GM18520 (cell line): Measurements from ENCODE around the gene KAZALD1.
"Not testable (repeated sequence)": the region's sequence is repeated elsewhere in the genome, so short reads cannot be mapped to it uniquely, and the experiment has no call there.

Experiments used
- ATAC-seq: cut with Tn5 transposase; IDR thresholded peaks from one replicate; pipeline ENCODE4 v1.9.1; 2021; ENCODE audit not compliant: unreplicated experiment

Gene KAZALD1

DNA sequence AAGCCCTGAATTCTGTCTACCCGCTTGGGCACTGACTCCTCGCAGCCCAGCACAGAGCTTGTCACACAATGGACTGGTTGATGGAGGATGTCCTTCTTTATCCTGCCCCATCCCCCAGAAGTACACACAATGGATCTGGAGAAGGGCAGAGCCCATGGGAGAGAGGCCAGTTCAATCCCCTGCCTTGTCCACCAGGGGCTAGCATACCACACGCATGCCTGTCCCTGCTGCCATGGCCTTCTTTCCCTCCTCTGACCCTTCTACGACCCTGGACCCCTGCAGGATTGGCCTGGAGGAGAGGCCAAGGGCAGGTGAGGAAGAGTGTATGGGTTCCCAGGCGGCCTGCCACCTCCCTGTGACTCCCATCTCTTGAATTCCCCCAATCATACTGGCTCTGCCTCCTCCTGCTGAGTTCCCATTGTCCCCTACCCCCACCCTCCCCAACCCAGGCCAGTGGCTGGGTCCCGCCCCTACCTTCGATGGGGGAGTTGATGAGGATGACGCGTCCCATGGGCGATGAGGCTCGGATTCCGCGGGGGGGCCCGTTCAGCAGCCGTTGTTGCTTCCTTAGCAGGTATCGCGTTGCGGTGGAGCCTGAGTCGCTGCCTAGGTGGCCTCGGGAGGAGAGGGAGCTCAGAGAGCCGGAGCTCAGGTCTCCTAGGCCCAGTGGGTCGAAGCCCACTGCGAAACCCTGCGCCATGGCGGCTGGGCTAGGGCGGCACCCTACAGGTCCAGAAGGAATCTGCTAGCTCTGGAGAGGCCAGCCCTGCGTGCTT, 32.1 kb upstream of the KAZALD1 start:
- no peak for ATAC-seq

DNA sequence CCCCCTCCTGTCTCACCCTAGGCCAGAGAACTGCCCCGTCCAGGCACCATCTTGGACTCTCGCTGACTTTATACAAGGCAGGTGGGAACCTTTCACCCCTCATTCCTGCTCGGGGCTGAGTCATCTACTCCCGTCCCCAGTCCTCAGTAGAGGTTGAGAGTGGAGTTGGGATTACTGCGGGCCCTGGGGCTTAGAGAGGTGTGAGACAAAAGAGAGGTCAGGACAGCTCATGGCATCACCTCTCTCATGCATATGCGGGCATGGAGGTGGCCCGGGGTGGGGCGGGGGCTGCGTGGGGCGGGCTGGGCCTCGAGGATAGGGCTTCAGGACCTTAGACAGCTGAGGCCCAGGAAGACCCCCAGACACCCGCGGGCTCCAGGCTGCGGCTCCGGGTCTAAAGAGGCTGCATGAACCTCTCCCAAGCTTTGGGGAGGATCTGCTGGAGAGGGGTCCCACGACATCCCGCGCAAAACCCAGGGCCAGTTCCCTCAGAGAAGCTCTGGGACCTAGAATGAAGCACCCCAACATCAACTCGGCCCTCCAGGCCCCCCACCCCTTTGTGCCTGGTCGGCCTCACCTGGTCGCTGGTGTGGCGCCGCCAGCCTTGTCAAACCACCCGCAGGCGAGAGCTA, 31.2 kb upstream of the KAZALD1 start:
- no peak for ATAC-seq

DNA sequence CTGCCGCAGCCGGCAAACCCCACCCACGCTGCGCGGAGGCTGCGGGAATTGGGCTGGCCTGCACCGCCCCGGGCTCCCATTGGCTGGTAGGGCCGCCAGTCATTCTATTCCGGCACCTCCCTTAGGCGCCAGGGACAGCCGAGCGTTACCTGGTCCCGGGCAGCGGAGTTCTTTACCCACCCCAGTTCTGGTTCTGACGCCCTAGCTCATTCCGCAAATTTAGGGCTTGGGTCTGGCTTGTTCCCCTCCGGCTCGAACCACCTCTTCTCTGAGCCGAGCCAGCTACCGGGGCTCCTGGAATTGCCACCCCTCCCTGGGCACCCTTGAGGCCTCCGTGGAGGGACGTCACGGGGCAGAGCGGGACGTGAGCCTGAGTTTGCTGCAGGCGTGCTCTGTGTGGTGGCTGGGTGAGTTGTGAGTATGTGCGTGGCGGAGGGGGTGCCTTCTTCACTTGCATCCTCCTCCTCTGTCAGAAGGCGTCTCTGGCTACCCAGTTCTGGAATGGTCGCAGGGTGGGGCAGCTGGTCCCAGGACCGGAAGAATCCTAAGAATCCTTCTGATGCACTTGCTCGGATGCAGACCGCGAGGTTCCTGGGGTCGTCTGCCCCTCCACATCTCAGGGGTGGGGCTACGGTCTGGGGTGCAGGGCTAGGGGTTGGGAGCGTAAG, 30.5 kb upstream of the KAZALD1 start, which contains the start of the genes PDZD7 and SFXN3:
Gene PDZD7, minus strand, starts transcription at position 2 of the 668 bp plus-strand sequence. CDS start 910 bp downstream, outside the sequence.
Gene SFXN3, plus strand, starts transcription at position 107 of the 668 bp plus-strand sequence. CDS start 3,461 bp downstream, outside the sequence.
- ATAC-seq = peak; percentile 87

DNA sequence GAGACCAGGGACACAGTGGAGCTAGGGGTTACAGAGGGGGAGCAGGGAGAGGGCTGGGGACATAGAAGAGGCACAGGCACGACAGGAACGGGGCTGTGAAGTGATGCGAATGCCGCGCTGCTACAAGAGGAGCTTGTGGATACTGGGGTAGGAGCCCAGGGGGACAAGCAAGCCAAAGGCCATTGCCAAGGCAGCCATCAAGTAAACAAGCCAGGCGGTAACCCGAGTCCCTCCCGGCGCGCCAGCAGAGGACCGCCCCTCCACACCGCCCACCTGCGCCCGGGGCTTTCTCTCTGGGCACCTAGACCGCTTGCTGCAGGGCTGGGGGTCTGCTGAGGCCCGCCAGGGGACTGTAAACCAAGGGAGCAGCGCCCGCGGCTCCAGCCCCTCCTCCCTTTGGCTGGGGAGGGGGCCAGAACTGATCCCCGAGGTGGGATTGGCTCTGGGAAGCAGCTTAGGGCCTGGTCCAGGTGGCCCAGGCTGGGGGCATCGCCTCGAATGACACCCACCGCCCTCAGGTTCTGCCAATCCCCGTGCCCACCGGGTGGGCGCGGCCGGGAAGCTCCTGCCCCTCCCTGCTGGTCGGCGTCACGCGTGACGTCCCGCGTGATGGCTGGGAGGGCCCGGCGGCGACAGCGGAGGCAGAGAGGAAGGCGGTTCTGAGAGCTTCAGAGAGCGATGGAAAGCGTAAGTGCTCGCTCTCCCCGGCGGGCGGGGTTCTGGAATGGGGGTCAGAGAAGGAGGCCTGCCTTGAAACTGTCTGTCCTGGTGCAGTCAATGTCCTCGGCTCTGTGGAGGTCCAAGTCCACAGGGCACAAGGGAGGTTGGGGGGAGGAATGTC, 29.8 kb upstream of the KAZALD1 start:
- no peak for ATAC-seq

DNA sequence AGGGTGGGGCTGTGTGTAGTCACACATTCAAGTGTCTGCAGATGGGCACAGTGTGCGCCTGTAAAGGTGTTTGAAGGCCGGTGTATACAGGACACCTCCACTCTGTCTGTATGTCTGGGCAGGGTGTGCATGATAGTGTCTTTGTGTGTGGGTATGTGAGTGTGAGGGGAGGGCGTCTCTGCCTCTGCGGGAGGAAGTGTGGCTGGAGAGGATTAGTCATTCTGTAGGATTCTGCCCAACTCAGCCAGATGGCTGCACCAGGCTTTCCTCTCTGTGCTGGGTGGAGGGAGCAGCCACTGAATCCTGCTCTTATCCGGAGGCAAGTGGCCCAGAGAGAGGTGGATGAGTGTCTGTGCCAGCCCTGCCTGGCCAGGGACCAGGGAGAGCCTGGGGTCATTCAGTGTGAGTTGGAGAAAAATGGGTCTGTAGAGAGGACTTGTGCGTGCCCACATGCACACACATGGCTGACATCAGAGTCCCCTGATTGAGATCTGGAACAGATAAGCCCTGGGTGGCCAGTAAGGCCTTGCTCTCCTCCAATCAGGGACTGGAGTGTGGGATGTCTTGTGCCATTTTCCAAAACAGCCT, 29.1 kb upstream of the KAZALD1 start:
- ATAC-seq = no peak

DNA sequence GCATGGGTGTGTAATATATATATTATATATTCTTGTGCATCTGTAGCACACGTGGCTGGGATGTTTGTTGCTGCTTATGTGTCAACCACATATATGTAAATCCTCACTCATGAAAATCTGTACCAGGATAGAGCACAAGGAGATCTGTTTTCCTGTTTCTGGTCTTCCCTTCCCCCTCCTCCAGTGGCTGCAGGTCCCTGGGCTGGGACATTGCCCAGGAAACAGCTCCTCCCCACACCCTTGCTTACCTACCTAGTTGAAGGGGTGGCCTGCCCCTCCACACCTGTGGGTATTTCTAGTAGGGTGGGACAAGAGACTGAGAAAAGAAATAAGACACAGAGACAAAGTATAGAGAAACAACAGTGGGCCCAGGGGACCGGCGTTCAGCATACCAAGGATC, 28.5 kb upstream of the KAZALD1 start:
- no peak for ATAC-seq

DNA sequence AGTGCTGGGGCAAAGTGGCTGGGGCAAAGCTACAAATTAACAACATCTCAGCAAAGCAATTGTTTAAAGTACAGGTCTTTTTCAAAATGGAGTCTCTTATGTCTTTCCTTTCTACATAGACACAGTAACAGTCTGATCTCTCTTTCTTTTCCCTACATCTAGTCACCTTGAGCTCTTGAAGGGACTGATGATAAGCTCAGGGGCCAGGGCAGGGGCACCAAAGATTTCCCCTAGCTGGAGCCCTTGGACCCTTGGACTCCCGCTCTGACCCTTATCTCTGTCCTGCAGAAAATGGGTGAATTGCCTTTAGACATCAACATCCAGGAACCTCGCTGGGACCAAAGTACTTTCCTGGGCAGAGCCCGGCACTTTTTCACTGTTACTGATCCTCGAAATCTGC, 27.4 kb upstream of the KAZALD1 start:
- ATAC-seq = not testable (repeated sequence)

DNA sequence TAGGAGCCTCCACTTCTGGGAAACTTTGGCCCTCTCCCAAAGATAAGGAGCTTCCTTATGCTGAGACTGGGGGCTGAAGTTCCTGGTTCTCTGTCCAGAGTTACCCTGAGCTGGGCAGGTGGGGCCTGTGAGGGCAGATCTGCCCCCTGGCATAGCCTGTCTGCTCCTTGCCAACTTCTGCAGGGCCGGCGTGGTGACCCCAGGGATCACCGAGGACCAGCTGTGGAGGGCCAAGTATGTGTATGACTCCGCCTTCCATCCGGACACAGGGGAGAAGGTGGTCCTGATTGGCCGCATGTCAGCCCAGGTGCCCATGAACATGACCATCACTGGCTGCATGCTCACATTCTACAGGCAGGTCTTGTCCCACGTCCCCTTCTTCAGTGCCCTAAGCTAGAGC, 26.5 kb upstream of the KAZALD1 start:
- ATAC-seq = no peak

DNA sequence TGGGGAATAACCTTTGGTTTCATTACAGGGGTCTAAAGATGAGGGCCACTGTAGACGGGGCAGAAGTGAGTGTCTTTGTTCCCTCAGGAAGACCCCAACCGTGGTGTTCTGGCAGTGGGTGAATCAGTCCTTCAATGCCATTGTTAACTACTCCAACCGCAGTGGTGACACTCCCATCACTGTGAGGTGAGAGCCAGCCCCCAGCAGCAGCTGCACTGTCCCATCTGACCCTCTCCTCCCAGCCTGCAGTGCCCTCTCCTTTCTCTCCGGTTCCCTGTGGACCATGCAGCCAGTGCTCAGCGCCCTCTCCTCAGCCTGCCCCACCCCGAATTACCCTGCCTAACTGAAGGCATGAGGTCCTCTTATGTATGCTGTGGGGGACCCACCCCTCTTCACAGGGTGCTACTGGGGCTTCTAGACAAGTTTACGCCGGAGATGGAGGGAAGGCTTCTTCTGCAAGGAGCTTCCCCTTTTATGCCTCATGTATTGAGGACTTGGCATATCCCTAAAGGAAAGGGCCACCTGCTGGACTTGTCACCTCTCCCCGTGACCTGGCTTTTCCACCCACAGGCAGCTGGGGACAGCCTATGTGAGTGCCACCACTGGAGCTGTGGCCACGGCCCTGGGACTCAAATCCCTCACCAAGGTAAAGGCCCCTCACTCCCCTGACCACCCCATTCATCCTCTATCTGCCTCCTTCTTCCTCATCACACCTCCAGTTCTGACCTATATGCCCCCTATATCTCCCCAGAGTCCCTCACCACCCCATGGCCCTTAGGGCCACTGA, 25.7 kb upstream of the KAZALD1 start:
- no peak for ATAC-seq

DNA sequence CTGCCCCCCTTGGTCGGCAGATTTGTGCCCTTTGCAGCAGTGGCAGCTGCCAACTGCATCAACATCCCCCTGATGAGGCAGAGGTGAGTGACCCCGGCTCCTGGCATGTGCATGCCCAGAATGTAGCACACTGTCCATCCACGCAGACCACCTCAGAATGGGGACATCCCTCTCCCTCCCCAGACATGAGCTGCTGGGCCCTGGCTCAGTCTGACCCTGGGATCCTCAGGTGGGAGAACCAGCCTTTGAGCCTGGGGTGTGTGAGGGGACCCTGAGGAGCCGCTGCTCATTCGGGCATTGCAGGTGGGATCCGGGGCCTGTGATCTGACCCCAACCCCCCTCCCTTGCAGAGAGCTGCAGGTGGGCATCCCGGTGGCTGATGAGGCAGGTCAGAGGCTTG, 25.1 kb upstream of the KAZALD1 start:
- ATAC-seq = no peak

DNA sequence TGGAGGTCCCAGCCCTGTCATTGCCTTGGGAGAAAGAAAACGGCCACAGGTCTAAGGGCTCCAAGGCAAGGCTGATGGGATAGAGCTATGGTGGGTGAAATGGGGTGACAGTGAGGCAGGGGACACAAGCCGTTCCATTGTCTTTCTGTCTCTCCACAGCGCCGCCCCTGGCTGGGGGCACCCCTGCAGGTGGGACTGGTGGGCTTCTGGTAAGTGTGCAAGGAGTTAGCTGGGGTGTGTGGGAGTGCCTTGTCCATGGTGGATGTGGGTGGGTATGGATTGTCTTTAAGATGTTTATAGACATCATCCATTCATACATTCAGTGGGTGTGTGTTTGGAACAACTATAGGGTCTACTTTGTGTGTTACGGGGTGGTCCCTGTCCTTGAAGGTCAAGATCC, 23.3 kb upstream of the KAZALD1 start:
- no peak for ATAC-seq

DNA sequence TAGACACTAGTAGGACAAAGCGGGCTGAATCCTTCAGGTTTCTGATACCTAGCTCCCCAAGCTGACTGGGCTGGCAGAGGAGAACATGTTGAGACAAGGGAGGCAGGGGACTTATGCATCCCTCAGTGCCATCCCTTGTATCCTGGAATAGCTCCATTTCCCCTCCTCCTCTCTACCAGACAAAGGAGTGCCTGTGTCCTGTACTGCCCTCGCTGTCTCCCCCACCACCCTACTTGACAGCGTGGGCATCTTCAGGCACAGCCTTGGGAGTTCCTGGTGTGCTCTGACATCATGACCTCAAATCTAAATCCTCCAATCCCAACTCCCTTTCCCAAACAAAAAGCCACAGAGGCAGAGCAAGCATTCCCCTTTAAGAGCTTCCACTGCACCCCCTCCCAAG, 21.7 kb upstream of the KAZALD1 start:
- no peak for ATAC-seq

DNA sequence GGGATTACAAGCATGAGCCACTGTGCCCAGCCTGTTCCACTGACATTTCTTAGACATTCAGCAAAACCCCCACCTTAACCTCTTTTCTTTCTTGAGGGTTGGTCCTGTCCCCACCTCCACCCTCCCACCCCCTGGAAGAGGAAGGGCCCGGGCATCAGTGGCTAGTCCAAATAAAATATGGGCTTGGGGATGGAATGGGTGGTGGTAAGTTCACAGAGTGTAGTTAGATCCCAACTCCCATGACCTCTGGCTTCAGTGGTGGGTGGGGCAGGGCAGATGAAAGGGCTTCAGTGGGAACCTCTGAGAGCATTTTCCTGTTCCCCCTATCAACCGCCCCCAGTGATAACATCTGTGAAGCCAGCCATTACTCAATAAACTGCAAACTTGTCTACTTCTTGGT, 20.9 kb upstream of the KAZALD1 start:
- ATAC-seq = no peak

DNA sequence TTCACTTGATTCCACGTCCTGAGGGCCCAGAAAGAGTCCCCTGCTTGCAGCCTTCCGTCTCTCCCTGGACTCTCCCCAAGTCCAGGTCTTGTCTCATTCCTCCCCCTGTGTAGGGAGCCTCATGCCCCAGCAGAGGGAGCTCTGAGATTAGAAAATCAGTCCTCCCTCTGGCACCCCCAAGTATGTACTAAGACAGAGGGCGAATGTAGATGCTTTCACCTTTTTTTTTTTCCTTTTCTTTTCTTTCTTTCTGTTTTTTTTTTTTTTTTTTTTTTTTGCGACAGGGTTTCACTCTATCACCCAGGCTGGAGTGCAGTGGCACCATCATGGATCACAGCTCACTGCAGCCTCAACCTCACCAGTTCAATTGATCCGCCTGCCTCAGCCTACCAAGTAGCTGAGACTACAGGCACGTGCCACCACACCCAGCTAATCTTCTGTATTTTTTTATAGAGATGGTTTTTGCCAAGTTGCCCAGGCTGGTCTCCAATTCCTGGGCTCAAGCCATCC, 20.5 kb upstream of the KAZALD1 start:
- peak; percentile 74 for ATAC-seq

DNA sequence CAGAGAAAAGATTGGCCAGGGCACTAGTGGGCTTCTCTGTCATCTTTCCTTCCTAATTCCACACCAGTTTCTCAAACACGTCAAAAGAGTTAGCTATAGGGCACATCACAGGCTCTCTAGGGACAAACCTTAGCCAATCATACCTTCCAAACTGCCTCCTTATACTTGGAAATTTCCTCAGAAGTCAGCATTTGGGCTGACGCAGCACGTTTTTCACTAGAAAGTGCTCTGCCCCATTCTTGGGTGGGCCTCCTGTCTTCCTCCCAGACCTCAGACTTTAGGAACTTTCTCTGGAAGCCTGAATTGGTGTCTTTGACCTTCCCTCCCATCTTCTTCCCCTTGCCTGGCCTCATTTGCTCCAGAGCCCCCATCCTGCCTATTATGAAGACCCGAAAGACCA, 19.7 kb upstream of the KAZALD1 start:
- ATAC-seq = no peak

DNA sequence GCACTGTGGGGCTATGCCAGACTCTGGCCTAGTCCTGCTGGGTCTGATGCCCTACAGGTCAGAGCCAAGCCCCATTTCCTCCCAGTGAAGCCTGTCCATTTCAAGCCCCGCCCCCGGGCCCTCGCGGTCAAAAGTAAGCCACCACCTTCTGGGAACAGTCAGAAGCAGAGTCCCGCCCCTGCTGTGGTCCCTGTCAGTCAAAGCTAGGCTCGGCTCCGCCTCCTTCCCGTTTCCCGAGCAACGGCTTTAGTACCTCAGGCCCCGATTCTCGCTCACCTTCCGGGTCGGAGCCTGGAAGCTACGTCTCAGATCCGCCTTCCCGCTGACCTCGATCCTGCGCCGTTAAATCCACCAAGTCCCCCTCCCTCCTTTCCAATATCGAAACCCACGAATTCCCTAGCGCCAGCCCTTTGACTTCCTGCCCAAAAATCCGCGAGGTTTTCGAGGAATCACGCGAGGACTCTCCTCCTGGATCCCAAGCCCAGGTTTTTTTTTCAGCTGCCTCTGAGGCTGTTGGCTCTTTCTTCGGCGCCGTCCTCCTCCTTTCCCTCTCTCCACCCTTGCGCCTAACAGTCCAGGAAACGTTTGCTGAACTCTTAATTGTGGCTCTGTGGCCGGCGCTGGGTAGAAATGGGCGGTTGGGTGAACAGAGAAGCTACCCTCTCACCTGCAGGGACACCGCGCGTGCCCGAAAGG, 19.0 kb upstream of the KAZALD1 start:
- peak; percentile 82 for ATAC-seq

DNA sequence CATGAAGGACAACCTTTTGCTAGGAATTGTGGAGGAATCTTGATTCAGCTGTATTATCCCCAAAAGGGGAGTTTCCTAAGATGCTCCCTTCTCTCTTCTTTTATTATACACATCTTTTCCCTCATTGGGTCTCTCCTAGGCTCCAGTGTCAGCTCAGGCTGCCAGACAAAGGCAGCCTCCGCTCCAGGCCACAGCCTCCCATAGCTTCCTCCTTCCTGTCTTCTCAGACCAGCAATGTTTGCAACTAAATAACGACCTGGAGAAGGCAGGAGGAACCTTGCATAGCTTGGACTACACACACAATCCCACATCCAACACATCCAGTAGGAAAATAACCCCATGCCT, 18.5 kb upstream of the KAZALD1 start:
- no peak for ATAC-seq

DNA sequence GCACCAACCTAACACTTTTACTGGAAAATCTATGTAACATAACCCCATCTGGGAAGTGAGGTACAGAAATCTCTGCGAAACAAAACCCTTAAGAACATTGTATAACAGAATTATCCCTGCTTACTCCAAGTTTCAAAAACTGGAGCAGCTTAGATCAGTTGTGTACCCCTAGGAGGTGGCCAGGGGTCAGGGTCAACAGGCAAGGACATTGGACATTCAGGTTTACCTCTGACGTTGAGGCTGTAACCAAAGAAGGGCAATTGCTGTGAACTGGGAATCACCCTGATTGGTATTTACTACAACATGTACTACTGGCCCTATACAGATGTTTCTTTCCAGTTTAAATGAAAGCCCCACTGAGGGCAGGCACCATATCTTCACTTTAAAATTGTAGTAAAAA, 17.7 kb upstream of the KAZALD1 start:
- ATAC-seq = no peak
